Neural progenitor cell (in vitro differentiated cells): ENCODE measurements around the gene CACYBP. TPM values are rescaled to one million over a fixed set of nuclear protein-coding genes. Genes with fewer than 3 reads are reported as not detected.

Source experiments
- DNase-seq: peaks from one replicate; pipeline ENCODE4 v3.0.0-alpha.2; 2016; ENCODE audit warnings: low spot score
- H2AFZ ChIP-seq: fragments of 200-600 bp; sonication (generic); replicated peaks from 2 replicates; pipeline ENCODE4 v1.6.1; 2016; ENCODE audit warnings: antibody characterized with exemption
- H3F3A ChIP-seq: fragments of 200-600 bp; sonication (generic); 2 replicates; pipeline ENCODE4 v1.6.1; 2016; ENCODE audit warnings: antibody characterized with exemption, low read depth
- H3K27ac ChIP-seq: fragments of 200-600 bp; sonication (generic); 2 replicates; pipeline ENCODE4 v1.5.1; 2016; ENCODE audit warnings: mild to moderate bottlenecking
- H3K27me3 ChIP-seq: fragments of 200-600 bp; sonication (generic); 2 replicates; pipeline ENCODE4 v1.6.1; 2016; ENCODE audit warnings: mild to moderate bottlenecking, moderate library complexity
- H3K36me3 ChIP-seq: fragments of 200-600 bp; sonication (generic); 2 replicates; pipeline ENCODE4 v1.5.1; 2016
- H3K4me1 ChIP-seq: fragments of 200-600 bp; sonication (generic); 2 replicates; pipeline ENCODE4 v1.6.1; 2016; ENCODE audit warnings: mixed run types
- H3K4me2 ChIP-seq: fragments of 200-600 bp; sonication (generic); 2 replicates; pipeline ENCODE4 v1.6.1; 2016
- H3K4me3 ChIP-seq: fragments of 200-600 bp; sonication (generic); 2 replicates; pipeline ENCODE4 v1.5.1; 2016
- H3K79me2 ChIP-seq: fragments of 200-600 bp; sonication (generic); 2 replicates; pipeline ENCODE4 v1.6.1; 2016; ENCODE audit warnings: low read depth
- H3K9ac ChIP-seq: fragments of 200-600 bp; sonication (generic); 2 replicates; pipeline ENCODE4 v1.6.1; 2016
- H3K9me3 ChIP-seq: fragments of 200-600 bp; sonication (generic); 2 replicates; pipeline ENCODE4 v1.5.1; 2016; ENCODE audit warnings: low read depth
- H4K20me1 ChIP-seq: fragments of 200-600 bp; sonication (generic); 2 replicates; pipeline ENCODE4 v1.6.1; 2016; ENCODE audit warnings: low read depth
- H3K27ac Mint-ChIP-seq: 3 replicates; pipeline ENCODE4 v1.8.0; 2021; ENCODE audit warnings: mixed read lengths
- H3K27me3 Mint-ChIP-seq: 2 replicates; pipeline ENCODE4 v1.8.0; 2022; ENCODE audit warnings: low read depth, mild to moderate bottlenecking, inconsistent platforms, moderate library complexity, mixed read lengths; ENCODE audit not compliant: insufficient read depth
- H3K36me3 Mint-ChIP-seq: 3 replicates; pipeline ENCODE4 v1.8.0; 2021; ENCODE audit warnings: mixed read lengths
- H3K4me1 Mint-ChIP-seq: 3 replicates; pipeline ENCODE4 v1.8.0; 2021; ENCODE audit warnings: mixed read lengths
- H3K4me3 Mint-ChIP-seq: 3 replicates; pipeline ENCODE4 v1.8.0; 2021; ENCODE audit warnings: mild to moderate bottlenecking, moderate library complexity, mixed read lengths
- H3K9me3 Mint-ChIP-seq: 3 replicates; pipeline ENCODE4 v1.8.0; 2020; ENCODE audit warnings: mixed read lengths
- CTCF ChIP-seq: fragments of 200-600 bp; sonication (generic); IDR thresholded peaks from 2 replicates; pipeline ENCODE4 v1.5.1; 2017; ENCODE audit warnings: antibody characterized with exemption, mild to moderate bottlenecking
- EZH2 ChIP-seq: fragments of 200-600 bp; sonication (generic); IDR thresholded peaks from 2 replicates; pipeline ENCODE4 v1.6.1; 2017; ENCODE audit warnings: antibody characterized with exemption, mild to moderate bottlenecking, moderate library complexity
- EZH2phosphoT487 ChIP-seq: fragments of 200-600 bp; sonication (generic); IDR thresholded peaks from 2 replicates; pipeline ENCODE4 v1.6.1; 2017; ENCODE audit warnings: antibody characterized with exemption
- total RNA-seq: library from RNA; depleted of rRNA; stranded (reverse); fragments of >200 nt; gene quantifications from 2 replicates; pipeline ENCODE4 v1.2.3, GENCODE V29; 2015; ENCODE audit warnings: low replicate concordance

CACYBP gene
- total RNA-seq, 1 donor from 2014 or later, result 166 TPM

GRCh38 chr1:174982971-174983689 is 16.6 kb upstream of the CACYBP start:
- Mint-ChIP-seq H3K4me1 (no peaks in the 10 kb centered on the region), H3K27me3 (no peaks in the 10 kb centered on the region), H3K36me3 (peaks cover 5% of the 10 kb centered on the region), H3K27ac (no peak overlapping the region), H3K4me3 (no peak overlapping the region), H3K9me3 (no peaks in the 10 kb centered on the region)
- DNase-seq, result peak; percentile 62
- no peaks in the 10 kb centered on the region for H3K79me2 ChIP-seq
- H3K4me3 ChIP-seq, result no peak overlapping the region
- no peaks in the 10 kb centered on the region for H3K27me3 ChIP-seq
- H3K4me2 ChIP-seq, result no peak overlapping the region
- H3F3A ChIP-seq, result no peaks in the 10 kb centered on the region
- H2AFZ ChIP-seq, result no peak overlapping the region
- no peaks in the 10 kb centered on the region for H3K4me1 ChIP-seq
- no peaks in the 10 kb centered on the region for H4K20me1 ChIP-seq
- no peaks in the 10 kb centered on the region for H3K36me3 ChIP-seq
- no peaks in the 10 kb centered on the region for H3K9me3 ChIP-seq
- peak; percentile 85 for TF ChIP-seq CTCF
- no peak for TF ChIP-seq EZH2phosphoT487
- no peak for TF ChIP-seq EZH2
- no peak overlapping the region for H3K27ac ChIP-seq
- H3K9ac ChIP-seq, result no peak overlapping the region

GRCh38 chr1:174984952-174985351 is 14.8 kb upstream of the CACYBP start:
- no peak for TF ChIP-seq CTCF
- no peak for TF ChIP-seq EZH2phosphoT487
- no peak for TF ChIP-seq EZH2
- H3K9me3 Mint-ChIP-seq, result no peaks in the 10 kb centered on the region
- no peaks in the 10 kb centered on the region for H3K27me3 Mint-ChIP-seq
- no peak overlapping the region for H3K4me3 ChIP-seq
- no peaks in the 10 kb centered on the region for H3K4me1 Mint-ChIP-seq
- no peak overlapping the region for H3K4me2 ChIP-seq
- H2AFZ ChIP-seq, result no peak overlapping the region
- no peaks in the 10 kb centered on the region for H3K27me3 ChIP-seq
- H3F3A ChIP-seq, result peaks cover 4% of the 10 kb centered on the region
- no peaks in the 10 kb centered on the region for H3K9me3 ChIP-seq
- H3K4me3 Mint-ChIP-seq, result no peak overlapping the region
- DNase-seq, result no peak
- H3K9ac ChIP-seq, result no peak overlapping the region
- H3K27ac ChIP-seq, result no peak overlapping the region
- no peaks in the 10 kb centered on the region for H3K79me2 ChIP-seq
- no peaks in the 10 kb centered on the region for H3K36me3 ChIP-seq
- no peaks in the 10 kb centered on the region for H3K4me1 ChIP-seq
- H4K20me1 ChIP-seq, result no peaks in the 10 kb centered on the region
- peaks cover 5% of the 10 kb centered on the region for H3K36me3 Mint-ChIP-seq
- no peak overlapping the region for H3K27ac Mint-ChIP-seq

- H3K4me1 Mint-ChIP-seq, result no peaks in the 10 kb centered on the region
Measured at GRCh38 chr1:174988539-174988938, 11.2 kb upstream of the CACYBP start.

More at GRCh38 chr1:174988539-174988938, 11.2 kb upstream of the CACYBP start:
- H3F3A ChIP-seq, result peaks cover 4% of the 10 kb centered on the region
- no peak for TF ChIP-seq EZH2
- no peak for TF ChIP-seq EZH2phosphoT487
- no peak for TF ChIP-seq CTCF
- H3K27me3 ChIP-seq, result no peaks in the 10 kb centered on the region
- no peaks in the 10 kb centered on the region for H3K4me1 ChIP-seq
- no peak overlapping the region for H3K4me2 ChIP-seq
- Mint-ChIP-seq H3K27ac (no peak overlapping the region), H3K9me3 (no peaks in the 10 kb centered on the region), H3K4me3 (no peak overlapping the region), H3K36me3 (peaks cover 2% of the 10 kb centered on the region), H3K27me3 (no peaks in the 10 kb centered on the region)
- no peak overlapping the region for H2AFZ ChIP-seq
- no peaks in the 10 kb centered on the region for H3K79me2 ChIP-seq
- no peaks in the 10 kb centered on the region for H4K20me1 ChIP-seq
- H3K36me3 ChIP-seq, result no peaks in the 10 kb centered on the region
- no peak for DNase-seq
- H3K9ac ChIP-seq, result no peak overlapping the region
- H3K4me3 ChIP-seq, result no peak overlapping the region
- H3K9me3 ChIP-seq, result no peaks in the 10 kb centered on the region
- H3K27ac ChIP-seq, result no peak overlapping the region
